GM19043 (cell line): Measurements from ENCODE around the gene GREB1.

ENCODE experiments used
- ATAC-seq: cut with Tn5 transposase; IDR thresholded peaks from one replicate; pipeline ENCODE4 v1.9.1; 2021; ENCODE audit warnings: low read depth; ENCODE audit not compliant: unreplicated experiment

Gene GREB1

GRCh38 chr2:11678306-11678960 lies 144.6 kb downstream of the GREB1 start:
- no peak for ATAC-seq

GRCh38 chr2:11679016-11679415 lies 145.2 kb downstream of the GREB1 start:
- no peak for ATAC-seq

GRCh38 chr2:11679486-11680181 lies 145.8 kb downstream of the GREB1 start:
- no peak for ATAC-seq

- no peak for ATAC-seq
Observed at GRCh38 chr2:11680182-11680900, 146.5 kb downstream of the GREB1 start.

DNA sequence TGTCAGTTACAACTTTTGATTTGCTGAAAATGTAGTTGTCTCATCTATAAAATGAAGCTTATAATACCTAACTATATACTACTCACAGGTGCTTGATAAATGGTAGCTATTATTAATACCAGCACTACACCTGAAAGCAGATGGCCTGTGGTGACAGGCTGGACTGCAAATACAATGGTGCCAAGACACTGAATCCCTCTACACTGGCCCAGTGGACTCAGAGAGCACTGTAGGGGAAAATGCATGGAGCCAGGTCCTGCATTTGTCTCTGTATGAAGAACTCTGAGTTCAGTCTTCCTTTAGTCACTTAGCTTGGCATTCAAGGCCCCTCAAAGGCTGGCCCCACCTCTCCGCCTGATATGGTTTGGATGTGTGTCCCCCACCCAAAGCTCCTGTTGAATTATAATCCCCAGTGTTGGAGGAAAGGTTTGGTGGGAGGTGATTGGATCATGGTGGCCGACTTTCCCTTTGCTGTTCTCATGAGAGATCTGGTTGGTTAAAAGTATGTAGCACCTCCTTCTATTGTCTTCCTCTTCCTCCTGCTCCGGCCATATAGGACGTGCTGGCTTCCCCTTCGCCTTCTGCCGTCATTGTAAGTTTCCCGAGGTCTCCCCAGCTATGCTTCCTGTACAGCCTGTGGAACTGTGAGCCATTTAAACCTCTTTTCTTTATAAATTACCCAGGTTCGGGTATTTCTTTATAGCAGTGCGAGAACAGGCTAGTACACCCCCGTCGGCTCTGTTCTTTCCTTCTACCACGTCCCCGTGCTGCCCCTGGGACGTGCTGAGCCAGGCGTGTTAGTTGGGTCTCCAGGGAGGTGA lies 147.3 kb downstream of the GREB1 start:
- no peak for ATAC-seq

DNA sequence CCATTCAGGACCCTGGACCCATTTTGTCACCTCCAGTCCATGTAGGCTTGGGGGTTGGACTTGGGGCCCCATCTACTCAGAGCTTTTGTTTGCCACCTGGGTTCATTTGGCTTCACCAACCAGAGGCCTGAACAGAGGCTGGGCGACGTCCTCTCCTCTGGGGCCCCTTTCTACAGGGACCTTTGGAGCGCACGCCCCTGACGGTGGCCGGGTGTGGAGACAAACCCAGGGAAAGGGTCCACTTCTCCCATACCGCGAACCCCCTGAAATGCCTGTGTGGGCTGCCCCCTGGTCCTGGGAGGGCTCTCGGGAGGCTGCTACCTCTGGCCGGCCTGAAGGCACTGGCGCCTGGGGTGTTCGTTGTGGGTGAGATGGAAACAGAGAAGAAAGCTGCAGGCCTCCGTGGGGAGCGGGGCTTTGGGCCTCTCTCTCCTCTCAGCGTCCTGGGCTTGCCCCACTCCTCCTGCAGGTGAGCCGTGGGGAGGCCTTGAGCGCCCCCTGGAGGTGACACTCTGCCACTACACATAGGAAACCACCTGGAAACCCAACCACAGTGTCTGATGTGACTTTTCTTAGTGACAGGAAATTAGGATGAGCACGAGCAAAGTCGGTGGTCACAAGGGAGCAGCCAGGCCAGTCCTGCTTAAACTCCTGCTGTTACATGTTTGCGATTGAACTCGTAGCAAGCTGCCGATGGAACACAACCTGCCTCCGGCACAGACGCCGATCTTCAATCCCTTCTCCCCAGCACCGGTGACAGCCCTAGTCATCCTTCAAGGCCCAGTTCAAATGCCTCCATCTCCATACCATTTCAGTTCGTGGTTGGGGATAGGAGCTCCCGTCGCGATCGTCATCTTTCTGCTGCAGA lies 148.1 kb downstream of the GREB1 start:
- no peak for ATAC-seq

- no peak for ATAC-seq
Observed at GRCh38 chr2:11682590-11682915, 148.7 kb downstream of the GREB1 start.

DNA sequence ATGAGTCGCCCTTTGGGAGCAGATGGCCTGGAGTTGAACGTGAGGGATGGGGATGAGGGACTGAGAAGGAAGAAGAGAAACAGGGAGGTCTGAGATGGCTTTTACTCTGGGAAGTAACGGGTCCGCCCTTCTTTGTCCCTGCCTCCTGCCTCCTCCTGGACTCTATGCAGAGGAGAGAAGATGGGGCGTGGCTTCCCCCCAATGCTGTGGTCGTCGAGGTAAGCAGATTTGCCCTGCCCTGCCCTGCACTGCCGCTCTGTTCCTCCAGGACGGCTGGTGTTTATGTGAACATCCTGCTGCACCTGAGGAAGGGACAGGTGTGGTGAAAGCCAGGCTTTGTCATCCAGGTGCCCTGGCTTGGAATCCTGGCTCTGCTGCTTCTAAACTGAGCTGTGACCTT lies 149.6 kb downstream of the GREB1 start:
- no peak for ATAC-seq

GRCh38 chr2:11683966-11684365 lies 150.1 kb downstream of the GREB1 start:
- no peak for ATAC-seq

GRCh38 chr2:11684894-11685460 lies 151.1 kb downstream of the GREB1 start:
- ATAC-seq = no peak

DNA sequence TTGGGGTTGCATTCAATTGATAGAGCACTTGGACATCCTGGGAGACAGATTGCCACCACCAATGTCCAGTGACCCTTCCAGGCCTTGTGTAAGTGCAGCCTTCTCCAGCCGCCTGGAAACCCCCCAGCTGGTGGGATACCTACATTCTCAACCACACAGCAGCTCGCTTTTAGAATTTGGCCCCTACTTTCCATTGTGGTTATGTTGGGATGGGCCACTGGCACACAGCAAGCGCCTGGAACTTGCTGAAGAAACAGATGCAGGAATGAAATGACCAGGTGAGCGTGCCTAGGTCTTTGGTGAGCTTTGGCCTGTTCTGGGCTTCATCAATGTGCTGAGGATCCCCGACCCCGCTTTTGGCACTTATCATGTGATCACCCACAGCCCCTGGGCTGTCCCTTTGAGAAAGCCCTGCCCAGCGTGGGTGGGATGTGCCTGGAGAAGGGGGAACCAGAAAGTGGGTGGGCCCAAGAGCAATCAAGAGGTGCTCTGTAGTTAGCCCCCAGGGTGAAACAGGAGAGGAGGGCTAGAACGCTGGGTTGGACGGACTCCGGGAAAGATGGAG lies 152.1 kb downstream of the GREB1 start:
- ATAC-seq = no peak

DNA sequence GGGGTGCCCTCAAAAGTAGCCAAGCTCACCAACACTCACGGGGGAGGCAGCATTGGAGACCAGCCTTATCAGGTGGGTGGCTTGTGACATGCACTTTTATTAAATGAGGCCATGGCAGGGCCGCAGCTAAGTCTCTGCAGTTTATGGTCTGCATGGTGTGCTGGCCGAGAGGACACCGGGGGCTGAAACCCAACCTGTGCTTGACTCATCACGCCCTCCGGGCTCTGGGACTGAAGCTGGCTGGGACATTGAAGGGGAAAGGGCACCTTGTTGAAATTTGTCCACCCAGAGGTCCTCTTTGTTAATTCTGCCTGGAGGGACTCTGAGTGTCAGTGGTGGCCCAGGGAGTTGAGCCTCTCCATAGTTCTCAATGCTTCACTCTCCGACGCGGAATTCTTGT lies 153.9 kb downstream of the GREB1 start:
- ATAC-seq = no peak

GRCh38 chr2:11688222-11689069 lies 154.6 kb downstream of the GREB1 start:
- ATAC-seq = peak; percentile 69

DNA sequence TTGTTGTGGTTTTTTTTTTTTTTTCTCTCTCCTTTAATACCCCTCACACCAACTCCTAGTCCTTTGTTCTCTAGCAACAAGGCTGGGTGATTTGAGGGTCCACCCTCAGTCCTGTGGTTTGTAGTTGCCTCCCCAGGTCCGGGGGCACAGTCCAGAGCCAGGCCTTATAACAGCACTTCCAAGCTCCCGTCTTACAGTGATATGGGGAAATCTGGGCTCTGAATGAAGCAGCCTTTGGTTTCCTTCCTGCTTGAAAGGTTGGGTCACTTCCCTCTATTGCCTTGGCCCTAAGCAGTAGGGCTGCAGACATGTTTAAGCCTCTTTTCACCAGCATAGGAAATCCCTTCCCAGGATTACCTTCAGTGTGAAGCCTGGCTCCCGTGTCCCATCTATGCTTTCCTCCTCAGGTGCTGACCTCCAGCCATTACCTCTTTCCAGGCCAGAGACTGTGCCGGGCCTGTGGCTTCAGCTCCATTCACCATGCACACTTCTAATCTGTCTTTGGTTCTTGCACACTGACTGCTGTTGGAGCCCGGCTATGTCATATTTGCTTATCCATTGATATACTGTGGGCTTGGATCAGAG lies 157.3 kb downstream of the GREB1 start:
- ATAC-seq = no peak
